ENCODE data around the gene PREX1. TPM values are rescaled to one million over a fixed set of nuclear protein-coding genes. Genes with fewer than 3 reads are reported as not detected.
A peak's percentile ranks its signal among the peaks of the same experiment; 100 is the strongest.

The PREX1 gene
- total RNA-seq, 1 experiment from 2014 or later, result 9.5 TPM

DNA sequence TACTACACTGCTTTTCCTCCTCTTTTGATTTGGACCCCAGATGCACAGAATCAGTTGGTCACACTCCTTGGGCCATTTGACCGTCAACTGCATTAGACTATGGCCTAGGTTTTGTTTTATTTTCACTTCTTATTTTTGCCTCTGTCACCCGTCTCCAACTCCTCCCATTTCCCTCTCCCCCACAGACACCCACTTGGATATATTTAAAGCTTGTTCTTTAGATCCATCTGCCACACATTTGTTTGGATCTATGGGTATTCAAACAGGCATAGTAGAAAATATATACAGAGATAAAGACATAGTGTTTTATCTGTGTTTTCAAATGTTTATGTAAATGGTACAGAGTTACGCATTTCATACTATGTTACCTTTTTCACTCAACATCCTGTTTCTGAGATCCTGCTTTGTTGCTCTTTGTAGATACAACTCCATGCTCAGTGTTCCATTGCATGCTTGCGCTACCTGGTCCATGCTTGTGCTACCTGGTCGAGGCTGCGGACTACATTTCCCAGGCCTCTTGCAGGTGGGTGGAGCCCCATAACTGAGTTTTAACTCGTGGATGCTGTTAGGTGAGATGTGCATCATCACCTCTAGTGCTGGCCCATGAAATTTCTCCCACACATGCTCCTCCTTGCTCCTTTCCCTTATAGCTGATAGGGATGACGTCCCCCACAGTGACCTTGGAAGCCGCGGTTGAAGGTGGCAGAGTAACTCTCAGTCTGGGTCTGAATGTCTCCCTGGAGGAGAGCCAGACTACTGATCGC, 11.5 kb upstream of the PREX1 start:
- H3K4me3 Mint-ChIP-seq (ENCODE audit: unreplicated experiment), result no peak overlapping the region
- H3K4me1 Mint-ChIP-seq (ENCODE audit: low read depth, unreplicated experiment), result no peaks in the 10 kb centered on the region
- no peak overlapping the region for H3K27ac Mint-ChIP-seq (ENCODE audit: unreplicated experiment)
- peaks cover 11% of the 10 kb centered on the region for H3K27me3 Mint-ChIP-seq (ENCODE audit: insufficient read depth, unreplicated experiment)
- no peaks in the 10 kb centered on the region for H3K9me3 Mint-ChIP-seq (ENCODE audit: unreplicated experiment)
- no peaks in the 10 kb centered on the region for H3K9me3 ChIP-seq
- no peaks in the 10 kb centered on the region for H3K36me3 ChIP-seq (ENCODE audit: control insufficient read depth, insufficient read depth, low read length)
- no TSS peak for BruUV-seq (replicated peaks)
- H3K36me3 Mint-ChIP-seq (ENCODE audit: insufficient read depth, unreplicated experiment), result no peaks in the 10 kb centered on the region
- ChIA-PET CTCF (no interaction called here), POLR2A (no interaction called here)
- peak in 1 of 2 experiments; percentile 53 for DNase-seq
- TF ChIP-seq, protein P1, sequence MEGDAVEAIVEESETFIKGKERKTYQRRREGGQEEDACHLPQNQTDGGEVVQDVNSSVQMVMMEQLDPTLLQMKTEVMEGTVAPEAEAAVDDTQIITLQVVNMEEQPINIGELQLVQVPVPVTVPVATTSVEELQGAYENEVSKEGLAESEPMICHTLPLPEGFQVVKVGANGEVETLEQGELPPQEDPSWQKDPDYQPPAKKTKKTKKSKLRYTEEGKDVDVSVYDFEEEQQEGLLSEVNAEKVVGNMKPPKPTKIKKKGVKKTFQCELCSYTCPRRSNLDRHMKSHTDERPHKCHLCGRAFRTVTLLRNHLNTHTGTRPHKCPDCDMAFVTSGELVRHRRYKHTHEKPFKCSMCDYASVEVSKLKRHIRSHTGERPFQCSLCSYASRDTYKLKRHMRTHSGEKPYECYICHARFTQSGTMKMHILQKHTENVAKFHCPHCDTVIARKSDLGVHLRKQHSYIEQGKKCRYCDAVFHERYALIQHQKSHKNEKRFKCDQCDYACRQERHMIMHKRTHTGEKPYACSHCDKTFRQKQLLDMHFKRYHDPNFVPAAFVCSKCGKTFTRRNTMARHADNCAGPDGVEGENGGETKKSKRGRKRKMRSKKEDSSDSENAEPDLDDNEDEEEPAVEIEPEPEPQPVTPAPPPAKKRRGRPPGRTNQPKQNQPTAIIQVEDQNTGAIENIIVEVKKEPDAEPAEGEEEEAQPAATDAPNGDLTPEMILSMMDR (IDR thresholded peaks at IDR 0.05; ENCODE audit: insufficient read depth in 1 of 2, low read depth in 1 of 2, low read length in 1 of 2, severe bottlenecking in 1 of 2, unreplicated experiment in 1 of 2), result no peak
- H3K4me3 ChIP-seq (ENCODE audit: low read depth, low read length), result no peak overlapping the region
- no peaks in the 10 kb centered on the region for H3K27me3 ChIP-seq (replicated peaks; ENCODE audit: control insufficient read depth, insufficient read depth, low read length)
- intact Hi-C loops (cut with micrococcal nuclease; ENCODE audit: unreplicated experiment), result no loop called here
- no peaks in the 10 kb centered on the region for H3K4me1 ChIP-seq

DNA sequence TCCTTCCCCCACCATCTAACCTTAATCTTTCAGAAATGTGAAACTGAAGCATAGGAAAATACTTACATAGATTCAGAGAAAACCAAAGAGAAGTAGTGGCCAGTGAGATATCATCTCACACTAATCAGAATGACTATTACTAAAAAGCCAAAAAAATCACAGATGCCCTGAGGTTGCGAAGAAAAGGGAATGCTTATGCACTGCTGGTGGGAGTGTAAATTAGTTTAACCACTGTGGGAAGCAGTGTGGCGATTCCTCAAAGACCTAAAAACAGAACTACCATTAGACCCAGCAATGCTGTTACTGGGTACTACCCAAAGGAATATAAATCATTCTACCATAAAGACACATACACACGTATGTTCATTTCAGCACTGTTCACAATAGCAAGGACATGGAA, 9.2 kb upstream of the PREX1 start:
- no peak overlapping the region for H3K4me3 ChIP-seq (ENCODE audit: low read depth, low read length)
- POLR2A ChIA-PET, result no interaction called here
- H3K36me3 ChIP-seq (ENCODE audit: control insufficient read depth, insufficient read depth, low read length), result no peaks in the 10 kb centered on the region
- no peaks in the 10 kb centered on the region for H3K9me3 Mint-ChIP-seq (ENCODE audit: unreplicated experiment)
- no peak for DNase-seq
- no peaks in the 10 kb centered on the region for H3K9me3 ChIP-seq
- TF ChIP-seq, protein P1 (IDR thresholded peaks at IDR 0.05; ENCODE audit: insufficient read depth in 1 of 2, low read depth in 1 of 2, low read length in 1 of 2, severe bottlenecking in 1 of 2, unreplicated experiment in 1 of 2), result no peak
- CTCF ChIA-PET, result no interaction called here
- H3K4me1 ChIP-seq, result peaks cover 6% of the 10 kb centered on the region; the same call in 1 of the 2 replicates
- BruUV-seq (replicated peaks), result no TSS peak
- peaks cover 6% of the 10 kb centered on the region for H3K27me3 Mint-ChIP-seq (ENCODE audit: insufficient read depth, unreplicated experiment)
- H3K4me3 Mint-ChIP-seq (ENCODE audit: unreplicated experiment), result no peak overlapping the region
- no peaks in the 10 kb centered on the region for H3K36me3 Mint-ChIP-seq (ENCODE audit: insufficient read depth, unreplicated experiment)
- intact Hi-C loops (cut with micrococcal nuclease; ENCODE audit: unreplicated experiment), result no loop called here
- H3K4me1 Mint-ChIP-seq (ENCODE audit: low read depth, unreplicated experiment), result no peaks in the 10 kb centered on the region
- no peaks in the 10 kb centered on the region for H3K27me3 ChIP-seq (replicated peaks; ENCODE audit: control insufficient read depth, insufficient read depth, low read length)
- no peak overlapping the region for H3K27ac Mint-ChIP-seq (ENCODE audit: unreplicated experiment)

DNA sequence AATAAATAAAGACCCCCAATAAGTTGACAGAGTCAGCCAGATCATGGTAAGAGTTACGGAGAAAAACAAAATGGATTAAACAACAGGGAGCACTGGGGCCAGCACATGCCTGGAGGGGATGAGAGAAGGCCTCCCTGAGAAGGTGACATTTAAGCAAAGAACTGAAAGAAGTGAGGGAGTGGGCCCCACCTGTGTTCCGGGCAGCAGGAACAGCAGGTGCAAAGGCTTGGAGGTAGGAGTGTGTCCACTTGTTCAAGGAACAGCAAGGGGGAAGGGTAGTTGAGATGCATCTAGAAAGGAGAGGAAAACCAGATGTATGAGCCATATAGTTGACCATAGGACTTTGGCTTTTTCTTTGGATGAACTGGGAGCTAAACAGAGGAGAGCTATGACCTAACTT, 7.6 kb upstream of the PREX1 start:
- Mint-ChIP-seq H3K9me3 (ENCODE audit: unreplicated experiment) (no peaks in the 10 kb centered on the region), H3K4me1 (ENCODE audit: low read depth, unreplicated experiment) (no peaks in the 10 kb centered on the region), H3K27me3 (ENCODE audit: insufficient read depth, unreplicated experiment) (peaks cover 8% of the 10 kb centered on the region), H3K4me3 (ENCODE audit: unreplicated experiment) (no peak overlapping the region), H3K27ac (ENCODE audit: unreplicated experiment) (no peak overlapping the region), H3K36me3 (ENCODE audit: insufficient read depth, unreplicated experiment) (no peaks in the 10 kb centered on the region)
- BruUV-seq (replicated peaks), result no TSS peak
- intact Hi-C loops (cut with micrococcal nuclease; ENCODE audit: unreplicated experiment), result no loop called here
- Histone ChIP-seq H3K27me3 (replicated peaks; ENCODE audit: control insufficient read depth, insufficient read depth, low read length) (no peaks in the 10 kb centered on the region), H3K4me3 (ENCODE audit: low read depth, low read length) (no peak overlapping the region), H3K4me1 (peaks cover 11% of the 10 kb centered on the region), H3K9me3 (no peaks in the 10 kb centered on the region), H3K36me3 (ENCODE audit: control insufficient read depth, insufficient read depth, low read length) (no peaks in the 10 kb centered on the region)
- TF ChIP-seq, protein P1 (IDR thresholded peaks at IDR 0.05; ENCODE audit: insufficient read depth in 1 of 2, low read depth in 1 of 2, low read length in 1 of 2, severe bottlenecking in 1 of 2, unreplicated experiment in 1 of 2), result no peak
- ChIA-PET POLR2A (no interaction called here), CTCF (no interaction called here)
- no peak for DNase-seq

All from Caco-2 (cell line).